Fibroblast of pulmonary artery (primary cell): Measurements from ENCODE around the gene C1QTNF6.
A peak's percentile ranks its signal among the peaks of the same experiment; 100 is the strongest.

Source experiments
- DNase-seq: peaks from one replicate; pipeline ENCODE4 v3.0.0-alpha.2; 2010; ENCODE audit warnings: low read depth
- H3K4me3 ChIP-seq: replicated peaks from 2 replicates; pipeline ENCODE4 v1.5.1; 2011; ENCODE audit warnings: low read depth, mild to moderate bottlenecking, control low read depth, low read length, moderate library complexity
- TF ChIP-seq, protein P1 (sequence below): IDR thresholded peaks from 2 replicates; pipeline ENCODE4 v1.5.1; 2011; ENCODE audit warnings: mild to moderate bottlenecking, control low read depth, low read length, inconsistent platforms; ENCODE audit errors: missing control alignments

C1QTNF6 gene

DNA sequence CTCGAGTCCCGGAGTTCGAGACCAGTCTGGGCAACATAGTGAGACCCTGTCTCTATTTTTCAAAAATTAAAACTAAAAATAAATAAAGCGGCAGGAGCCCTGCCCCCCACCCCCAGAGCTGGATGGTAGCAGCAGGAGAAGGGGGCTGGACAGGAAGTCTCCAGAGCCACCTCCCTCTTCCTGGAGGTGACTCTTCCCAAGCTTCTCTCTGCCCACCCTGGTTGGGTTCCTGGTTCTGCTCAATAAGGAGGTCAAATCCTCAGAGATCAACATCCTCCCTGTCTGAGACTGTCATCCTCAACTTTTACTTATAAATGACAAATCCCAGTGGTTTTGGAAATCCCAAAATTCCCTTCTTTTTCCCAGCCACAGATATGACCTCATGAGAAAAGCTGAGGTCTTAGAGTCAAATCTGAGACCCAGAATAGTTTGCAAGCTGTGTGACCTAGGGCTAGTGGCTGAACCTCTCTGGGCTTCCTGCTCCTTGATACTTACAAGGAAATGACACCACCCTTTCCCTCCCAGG lies 987 bp downstream of the C1QTNF6 start:
- TF ChIP-seq, protein P1, sequence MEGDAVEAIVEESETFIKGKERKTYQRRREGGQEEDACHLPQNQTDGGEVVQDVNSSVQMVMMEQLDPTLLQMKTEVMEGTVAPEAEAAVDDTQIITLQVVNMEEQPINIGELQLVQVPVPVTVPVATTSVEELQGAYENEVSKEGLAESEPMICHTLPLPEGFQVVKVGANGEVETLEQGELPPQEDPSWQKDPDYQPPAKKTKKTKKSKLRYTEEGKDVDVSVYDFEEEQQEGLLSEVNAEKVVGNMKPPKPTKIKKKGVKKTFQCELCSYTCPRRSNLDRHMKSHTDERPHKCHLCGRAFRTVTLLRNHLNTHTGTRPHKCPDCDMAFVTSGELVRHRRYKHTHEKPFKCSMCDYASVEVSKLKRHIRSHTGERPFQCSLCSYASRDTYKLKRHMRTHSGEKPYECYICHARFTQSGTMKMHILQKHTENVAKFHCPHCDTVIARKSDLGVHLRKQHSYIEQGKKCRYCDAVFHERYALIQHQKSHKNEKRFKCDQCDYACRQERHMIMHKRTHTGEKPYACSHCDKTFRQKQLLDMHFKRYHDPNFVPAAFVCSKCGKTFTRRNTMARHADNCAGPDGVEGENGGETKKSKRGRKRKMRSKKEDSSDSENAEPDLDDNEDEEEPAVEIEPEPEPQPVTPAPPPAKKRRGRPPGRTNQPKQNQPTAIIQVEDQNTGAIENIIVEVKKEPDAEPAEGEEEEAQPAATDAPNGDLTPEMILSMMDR = no peak
- peak overlapping the region; percentile 64 for H3K4me3 ChIP-seq
- peak; percentile 38 for DNase-seq

DNA sequence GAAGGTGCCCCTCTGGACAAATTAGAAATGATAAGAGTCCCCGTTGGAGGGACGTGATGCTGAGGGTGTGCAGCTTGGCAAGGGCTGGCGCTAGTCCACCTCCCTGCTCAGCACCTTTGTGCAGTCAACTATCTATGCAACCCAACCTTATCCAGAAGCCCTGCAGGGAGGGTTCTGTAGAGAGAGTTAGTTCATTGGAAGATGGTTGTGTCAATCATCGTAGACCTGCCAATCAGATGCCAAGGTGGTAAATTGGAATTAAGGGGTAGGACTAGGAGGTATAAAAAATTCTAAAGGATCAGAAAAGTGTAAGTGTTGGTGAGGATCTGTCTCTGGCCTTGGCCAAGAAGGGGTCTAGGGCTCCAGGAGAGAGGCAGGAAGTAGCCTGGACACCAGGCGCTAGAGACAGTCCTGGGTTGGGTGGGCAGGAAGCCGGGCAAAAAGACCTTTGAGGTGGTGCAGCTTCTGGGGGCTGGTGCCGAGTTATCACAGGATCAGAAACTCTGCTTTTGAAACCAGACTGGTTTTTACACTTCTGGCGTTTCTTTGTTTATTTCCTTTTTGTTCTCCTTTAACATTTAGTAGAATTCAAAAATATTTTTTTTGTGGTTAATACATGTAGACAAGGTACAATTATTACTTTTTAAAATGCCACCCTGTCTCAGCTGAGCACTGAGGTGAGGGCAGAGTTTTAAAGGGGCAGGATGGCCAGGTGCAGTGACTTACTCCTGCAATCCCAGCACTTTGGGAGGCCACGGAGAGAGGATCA lies 1.6 kb downstream of the C1QTNF6 start:
- TF ChIP-seq, protein P1 = no peak
- DNase-seq = peak; percentile 94
- H3K4me3 ChIP-seq = peak overlapping the region; percentile 64

DNA sequence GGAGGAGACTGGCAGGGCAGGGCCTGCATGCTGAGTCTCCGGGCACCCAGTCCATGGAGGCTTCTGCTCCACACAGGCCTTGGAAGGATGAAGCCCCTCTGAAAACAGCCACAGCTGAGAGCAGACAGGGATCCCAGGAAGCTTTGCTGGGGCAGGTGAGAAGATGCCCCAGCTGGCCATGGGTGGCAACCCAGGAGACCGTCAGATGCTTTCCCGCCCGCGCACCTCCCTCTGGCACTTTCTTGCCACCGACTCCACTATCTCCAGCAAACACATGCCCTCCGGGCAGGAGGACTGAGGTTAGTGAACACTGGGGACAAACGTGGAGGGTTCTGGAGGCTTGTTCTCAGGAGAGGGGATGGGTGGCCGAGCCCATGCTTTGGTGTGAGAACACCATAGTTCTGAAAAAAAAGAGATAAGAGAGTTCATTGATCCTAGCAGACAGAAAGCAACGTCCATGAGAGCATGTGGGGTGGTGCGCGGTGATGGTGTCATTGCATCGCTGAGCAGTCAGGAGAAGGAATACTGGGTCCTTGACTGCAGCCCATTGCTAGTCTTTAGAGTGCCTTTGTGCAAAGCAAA lies 2.3 kb downstream of the C1QTNF6 start:
- no peak overlapping the region for H3K4me3 ChIP-seq
- TF ChIP-seq, protein P1 = no peak
- DNase-seq = no peak

DNA sequence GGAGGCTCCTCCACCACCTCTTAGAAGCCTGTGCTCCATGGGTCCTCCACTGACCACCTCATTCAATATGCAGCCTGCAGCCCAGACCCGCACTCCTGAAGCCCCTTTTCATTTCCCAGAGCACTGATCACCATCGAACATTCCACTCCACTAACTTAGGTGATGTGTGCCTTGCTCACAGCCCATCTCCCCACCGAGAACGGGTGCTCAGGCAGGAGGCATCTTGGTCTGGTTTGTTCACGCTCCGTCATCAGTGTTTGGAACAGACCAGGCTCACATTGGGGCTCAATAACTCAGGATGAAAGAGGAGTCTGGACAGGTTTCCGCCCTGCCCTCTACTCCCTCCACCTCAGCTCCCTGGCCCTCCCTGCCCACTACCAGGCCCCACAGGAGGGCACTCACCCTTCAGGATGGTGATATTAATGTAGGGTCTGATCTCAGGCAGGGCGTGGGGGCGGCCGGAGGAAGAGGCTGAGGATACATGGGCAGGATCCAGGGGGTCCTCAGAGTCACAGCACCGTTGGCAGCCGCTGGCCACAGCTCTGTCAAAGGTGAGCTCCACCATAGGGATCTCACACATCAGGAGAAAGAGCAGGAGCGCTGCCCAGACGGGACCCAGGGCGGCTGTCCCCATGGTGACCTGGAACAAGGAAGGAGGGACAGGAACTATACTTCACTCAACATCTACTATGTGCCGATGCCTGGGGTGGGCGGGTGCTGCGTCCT lies 3.1 kb downstream of the C1QTNF6 start:
- H3K4me3 ChIP-seq = no peak overlapping the region
- TF ChIP-seq, protein P1 = no peak
- no peak for DNase-seq

DNA sequence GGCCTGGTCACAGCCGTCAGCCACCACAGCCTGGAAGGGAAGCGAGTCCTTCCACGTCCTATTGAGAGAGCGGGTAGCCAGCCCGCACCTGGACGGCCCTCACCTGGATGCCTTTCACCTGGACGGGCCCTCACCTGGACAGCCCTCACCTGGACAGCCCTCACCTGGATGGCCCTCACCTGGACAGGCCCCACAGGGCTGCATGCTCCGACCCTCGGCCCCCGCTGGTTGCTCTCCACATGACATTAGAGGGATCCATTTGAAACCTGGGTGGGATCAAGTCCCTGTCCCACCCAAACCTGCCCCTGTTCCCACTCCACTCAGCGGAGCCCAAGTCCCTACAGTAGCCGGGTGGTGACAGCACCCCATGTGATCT lies 3.7 kb downstream of the C1QTNF6 start:
- no peak overlapping the region for H3K4me3 ChIP-seq
- no peak for DNase-seq
- TF ChIP-seq, protein P1 = no peak

DNA sequence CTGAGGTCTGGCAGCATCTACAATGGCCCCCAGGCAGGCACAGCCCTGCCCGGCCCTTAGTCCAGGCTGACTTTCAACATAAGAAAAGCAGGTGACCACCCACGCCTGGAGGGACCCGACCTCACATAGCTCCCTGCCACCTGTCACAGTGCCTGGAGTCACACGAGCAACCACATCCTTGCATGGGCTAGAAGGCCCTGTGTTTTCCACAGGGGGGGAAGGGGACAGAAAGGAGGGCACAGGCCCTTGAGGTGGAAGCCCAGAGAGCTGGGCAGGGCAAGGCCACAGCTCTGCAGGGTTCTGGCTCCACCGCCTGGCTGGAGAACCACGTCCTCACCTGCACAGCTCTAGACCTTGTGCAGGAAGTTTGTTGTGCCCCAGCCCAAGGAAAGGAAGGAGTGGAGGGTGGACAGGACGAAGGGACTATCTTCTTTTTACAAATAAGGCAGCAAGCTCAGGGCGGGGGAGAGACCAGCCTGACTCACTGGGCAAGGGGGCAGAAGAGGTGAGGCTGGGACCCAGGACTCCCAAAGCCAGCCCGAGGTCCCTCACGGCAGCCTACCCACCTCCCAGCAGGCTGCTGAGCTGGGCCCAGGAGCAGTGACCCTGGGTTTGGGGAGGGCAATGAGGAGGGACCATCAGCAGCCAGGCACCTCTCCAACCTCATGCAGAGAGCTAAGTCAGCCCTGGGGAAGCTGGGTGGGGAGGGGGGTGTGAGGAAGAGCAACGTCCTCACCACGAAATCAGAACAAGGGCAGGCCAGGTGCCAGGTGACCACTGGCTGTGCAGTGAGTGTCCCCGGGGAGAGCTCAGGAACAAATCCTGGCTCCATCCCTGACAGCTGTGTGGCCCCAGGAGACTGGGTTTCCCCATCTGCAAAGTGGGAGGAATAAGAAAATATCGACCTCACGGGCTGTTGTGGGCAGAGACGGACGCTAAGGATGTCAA lies 4.3 kb downstream of the C1QTNF6 start:
- H3K4me3 ChIP-seq = no peak overlapping the region
- no peak for DNase-seq
- TF ChIP-seq, protein P1 = no peak
